ENCODE results near the gene AFTPH.

DNA sequence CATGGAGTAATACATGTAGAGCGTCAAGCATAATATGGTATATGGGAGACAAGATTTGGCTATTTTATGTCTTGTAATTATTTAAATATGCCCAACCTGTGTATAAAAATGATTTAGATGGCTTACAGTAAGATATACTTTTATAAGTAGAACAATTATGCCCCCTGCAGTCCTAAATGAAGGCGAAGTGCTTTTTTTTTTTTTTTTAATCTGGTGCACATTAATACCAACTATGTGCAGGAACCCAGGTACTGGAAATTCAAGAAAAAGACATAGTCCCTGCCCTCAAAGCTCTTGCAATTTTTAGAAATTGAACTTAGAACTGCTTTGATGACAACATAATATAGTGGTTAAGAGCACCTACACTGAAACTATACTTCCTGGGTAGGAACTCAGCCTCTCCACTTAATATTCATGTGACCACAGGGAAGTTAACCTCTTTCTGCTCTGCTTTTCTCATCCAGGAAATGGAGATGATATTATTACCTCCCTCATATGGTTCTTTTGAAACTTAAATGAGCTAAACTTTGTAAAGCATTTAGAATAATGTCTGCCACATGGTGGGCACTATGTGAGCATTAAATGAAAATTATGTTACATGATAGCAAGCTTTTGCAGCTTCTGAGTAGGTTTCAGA, 38.1 kb downstream of the AFTPH start:
- TF ChIP-seq, protein P1, sequence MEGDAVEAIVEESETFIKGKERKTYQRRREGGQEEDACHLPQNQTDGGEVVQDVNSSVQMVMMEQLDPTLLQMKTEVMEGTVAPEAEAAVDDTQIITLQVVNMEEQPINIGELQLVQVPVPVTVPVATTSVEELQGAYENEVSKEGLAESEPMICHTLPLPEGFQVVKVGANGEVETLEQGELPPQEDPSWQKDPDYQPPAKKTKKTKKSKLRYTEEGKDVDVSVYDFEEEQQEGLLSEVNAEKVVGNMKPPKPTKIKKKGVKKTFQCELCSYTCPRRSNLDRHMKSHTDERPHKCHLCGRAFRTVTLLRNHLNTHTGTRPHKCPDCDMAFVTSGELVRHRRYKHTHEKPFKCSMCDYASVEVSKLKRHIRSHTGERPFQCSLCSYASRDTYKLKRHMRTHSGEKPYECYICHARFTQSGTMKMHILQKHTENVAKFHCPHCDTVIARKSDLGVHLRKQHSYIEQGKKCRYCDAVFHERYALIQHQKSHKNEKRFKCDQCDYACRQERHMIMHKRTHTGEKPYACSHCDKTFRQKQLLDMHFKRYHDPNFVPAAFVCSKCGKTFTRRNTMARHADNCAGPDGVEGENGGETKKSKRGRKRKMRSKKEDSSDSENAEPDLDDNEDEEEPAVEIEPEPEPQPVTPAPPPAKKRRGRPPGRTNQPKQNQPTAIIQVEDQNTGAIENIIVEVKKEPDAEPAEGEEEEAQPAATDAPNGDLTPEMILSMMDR (IDR thresholded peaks at IDR 0.05) = peak in 1 of 3 experiments; percentile 20
- TF ChIP-seq POLR2A (IDR thresholded peaks at IDR 0.05) = no peak

All from testis (tissue), 2 donors.